OCI-LY7 (cell line): ENCODE measurements around the gene SLFN14. TPM values are rescaled to one million over a fixed set of nuclear protein-coding genes. Genes with fewer than 3 reads are reported as not detected.

ENCODE experiments used
- BruUV-seq: library from RNA; stranded (reverse); fragments of 400-500 nt; replicated peaks from 2 replicates; lab custom pipeline; 2021; lab: Mats Ljungman, UMichigan
- CTCF ChIA-PET: fragments of 300-600 bp; sonication (Branson Sonifier 250); formaldehyde crosslinking; loops from one replicate; lab custom pipeline; 2022; ENCODE audit warnings: antibody characterized with exemption; ENCODE audit not compliant: unreplicated experiment; lab: Charles Lee
- POLR2A ChIA-PET: fragments of 300-600 bp; sonication (Branson Sonifier 250); formaldehyde crosslinking; loops from one replicate; lab custom pipeline; 2022; ENCODE audit warnings: antibody characterized with exemption; lab: Charles Lee
- DNase-seq: peaks from one replicate; pipeline ENCODE4 v3.0.0-alpha.2; 2015; ENCODE audit warnings: low spot score
- H2AFZ ChIP-seq: fragments of 200-600 bp; sonication (generic), shearing (Covaris generic); 2 replicates; pipeline ENCODE4 v1.6.1; 2014; ENCODE audit warnings: mild to moderate bottlenecking, antibody characterized with exemption, low read length, moderate library complexity
- H3K27ac ChIP-seq: fragments of 200-600 bp; sonication (generic); 2 replicates; pipeline ENCODE4 v1.5.1; 2014; ENCODE audit warnings: mixed run types, low read depth, mild to moderate bottlenecking, moderate library complexity, low read length, inconsistent platforms; ENCODE audit not compliant: poor library complexity, severe bottlenecking
- H3K36me3 ChIP-seq: fragments of 200-600 bp; sonication (generic); 2 replicates; pipeline ENCODE4 v1.6.1; 2014; ENCODE audit warnings: mild to moderate bottlenecking, antibody characterized with exemption, low read length, moderate library complexity, mixed read lengths; ENCODE audit not compliant: insufficient read depth
- H3K4me1 ChIP-seq: fragments of 200-600 bp; sonication (generic); 2 replicates; pipeline ENCODE4 v1.5.1; 2014; ENCODE audit warnings: mild to moderate bottlenecking, low read length; ENCODE audit not compliant: insufficient read depth, poor library complexity, severe bottlenecking
- H3K4me2 ChIP-seq: fragments of 200-600 bp; sonication (generic); 2 replicates; pipeline ENCODE4 v1.6.1; 2014; ENCODE audit warnings: mild to moderate bottlenecking, low read length
- H3K4me3 ChIP-seq: fragments of 200-600 bp; sonication (generic); 2 replicates; pipeline ENCODE4 v1.5.1; 2014; ENCODE audit warnings: mild to moderate bottlenecking, low read depth, low read length; ENCODE audit not compliant: poor library complexity, severe bottlenecking
- H3K79me2 ChIP-seq: fragments of 200-600 bp; sonication (generic); 2 replicates; pipeline ENCODE4 v1.6.1; 2016; ENCODE audit warnings: low read depth, mild to moderate bottlenecking, low read length, moderate library complexity, mixed read lengths; ENCODE audit not compliant: insufficient read depth
- H3K9me2 ChIP-seq: fragments of 200-600 bp; sonication (generic); 2 replicates; pipeline ENCODE4 v1.6.1; 2016; ENCODE audit warnings: mild to moderate bottlenecking, low read length, mixed read lengths; ENCODE audit not compliant: insufficient read depth
- H3K9me3 ChIP-seq: fragments of 200-600 bp; sonication (generic); 2 replicates; pipeline ENCODE4 v1.6.1; 2014; ENCODE audit warnings: mild to moderate bottlenecking, mixed run types, low read length, mixed read lengths
- H4K20me1 ChIP-seq: fragments of 200-600 bp; sonication (generic); 2 replicates; pipeline ENCODE4 v1.6.1; 2014; ENCODE audit warnings: mild to moderate bottlenecking, antibody characterized with exemption, low read length, moderate library complexity, mixed read lengths; ENCODE audit not compliant: insufficient read depth
- CTCF ChIP-seq: fragments of 200-600 bp; sonication (generic); conservative IDR thresholded peaks from 2 replicates; pipeline ENCODE4 v1.5.1; 2014; ENCODE audit warnings: mild to moderate bottlenecking, antibody characterized with exemption, low read length, moderate library complexity, mixed read lengths
- EZH2phosphoT487 ChIP-seq: fragments of 200-600 bp; sonication (generic); IDR thresholded peaks from 2 replicates; pipeline ENCODE4 v1.6.1; 2018; ENCODE audit warnings: low read depth, borderline replicate concordance, mild to moderate bottlenecking, mixed run types, antibody characterized with exemption, low read length, moderate library complexity, mixed read lengths
- intact Hi-C: fragments of 100-400 bp; cut with micrococcal nuclease; formaldehyde crosslinking; loops from one replicate; pipeline ENCODE4 v1.10.0; 2022; ENCODE audit not compliant: unreplicated experiment
- total RNA-seq, 2 experiments: library from RNA; depleted of rRNA in 1 of 2; stranded (reverse); fragments of >200 nt in 1 of 2; shearing (Covaris generic) in 1 of 2; gene quantifications; 2 replicates each; pipeline ENCODE4 v1.2.3, GENCODE V29; 2014 to 2022

SLFN14 gene
- total RNA-seq, 2 experiments from 2014 or later, result not detected

DNA sequence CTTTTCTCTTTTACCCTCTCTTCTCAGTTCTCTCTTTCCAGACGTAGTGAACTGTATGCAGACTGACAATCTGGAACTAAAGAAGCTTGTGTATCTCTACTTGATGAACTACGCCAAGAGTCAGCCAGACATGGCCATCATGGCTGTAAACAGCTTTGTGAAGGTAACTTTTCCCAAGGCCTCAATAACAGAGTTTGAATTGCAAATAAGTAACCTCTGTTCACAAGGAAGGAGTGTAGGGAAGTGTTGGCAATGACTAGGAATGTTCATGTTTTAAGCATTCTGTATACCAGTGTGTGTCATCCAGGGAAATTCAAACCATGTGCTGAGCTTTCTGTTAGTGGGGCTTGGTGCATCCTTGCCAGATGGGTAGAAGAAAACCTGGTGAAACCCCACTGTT, 45.1 kb upstream of the SLFN14 start:
- POLR2A ChIA-PET, result no interaction called here
- H3K4me1 ChIP-seq, result no peaks in the 10 kb centered on the region
- no peak overlapping the region for H3K4me2 ChIP-seq
- H3K36me3 ChIP-seq, result peaks cover 56% of the 10 kb centered on the region
- H3K79me2 ChIP-seq, result no peaks in the 10 kb centered on the region
- H3K9me3 ChIP-seq, result no peaks in the 10 kb centered on the region
- TF ChIP-seq EZH2phosphoT487 (no peak), CTCF (no peak)
- H2AFZ ChIP-seq, result no peak overlapping the region
- intact Hi-C loops, result no loop called here
- CTCF ChIA-PET, result no interaction called here
- DNase-seq, result no peak
- no peaks in the 10 kb centered on the region for H4K20me1 ChIP-seq
- no peak overlapping the region for H3K27ac ChIP-seq
- BruUV-seq, result no TSS peak
- H3K9me2 ChIP-seq, result no peaks in the 10 kb centered on the region
- no peak overlapping the region for H3K4me3 ChIP-seq

- no TSS peak for BruUV-seq
- Histone ChIP-seq H2AFZ (no peak overlapping the region), H3K4me1 (no peaks in the 10 kb centered on the region), H3K4me2 (no peak overlapping the region), H3K79me2 (no peaks in the 10 kb centered on the region), H3K9me2 (no peaks in the 10 kb centered on the region), H3K27ac (no peak overlapping the region), H3K36me3 (peaks cover 70% of the 10 kb centered on the region), H3K9me3 (no peaks in the 10 kb centered on the region), H4K20me1 (no peaks in the 10 kb centered on the region), H3K4me3 (no peak overlapping the region)
- TF ChIP-seq CTCF, result no peak
- no peak for TF ChIP-seq EZH2phosphoT487
- ChIA-PET CTCF (no interaction called here), POLR2A (interaction anchor here (0.9 kb wide), 1 partner anchor 16 kb away, joined by 3 read pairs; no protein-coding TSS in a partner anchor)
- intact Hi-C loops, result no loop called here
- no peak for DNase-seq
Observed at GRCh38 chr17:35603674-35604073, 43.1 kb upstream of the SLFN14 start.

GRCh38 chr17:35597604-35598003, 37.0 kb upstream of the SLFN14 start:
- no peak overlapping the region for H3K27ac ChIP-seq
- no peak overlapping the region for H3K4me3 ChIP-seq
- no peaks in the 10 kb centered on the region for H3K9me2 ChIP-seq
- no peaks in the 10 kb centered on the region for H3K9me3 ChIP-seq
- no peak for DNase-seq
- H3K79me2 ChIP-seq, result peaks cover 8% of the 10 kb centered on the region; the same call in 1 of the 2 replicates
- no peak overlapping the region for H3K4me2 ChIP-seq
- no peaks in the 10 kb centered on the region for H4K20me1 ChIP-seq
- H3K36me3 ChIP-seq, result peaks cover 89% of the 10 kb centered on the region
- no peak overlapping the region for H2AFZ ChIP-seq
- no peak for TF ChIP-seq EZH2phosphoT487
- no peak for TF ChIP-seq CTCF
- intact Hi-C loops, result no loop called here
- no peaks in the 10 kb centered on the region for H3K4me1 ChIP-seq
- POLR2A ChIA-PET, result interaction anchor here (1.1 kb wide), 1 partner anchor 16 kb away, joined by 3 read pairs; no protein-coding TSS in a partner anchor
- CTCF ChIA-PET, result no interaction called here
- no TSS peak for BruUV-seq
